Upper lobe of right lung (tissue), 1 donor: ENCODE measurements around the gene RTP2. TPM values are rescaled to one million over a fixed set of nuclear protein-coding genes. Genes with fewer than 3 reads are reported as not detected.

Experiments used
- ATAC-seq: fragments of 200-7000 bp; cut with Tn5 transposase; one replicate; pipeline ENCODE4 v1.9.1; 2020; ENCODE audit warnings: mild to moderate bottlenecking, moderate library complexity
- DNase-seq: peaks from one replicate; pipeline ENCODE4 v3.0.0-alpha.2; 2020
- H3K27ac ChIP-seq: fragments of 200-600 bp; one replicate; pipeline ENCODE4 v1.8.0; 2022
- H3K27me3 ChIP-seq: fragments of 200-600 bp; one replicate; pipeline ENCODE4 v1.8.0; 2022; ENCODE audit warnings: mild to moderate bottlenecking
- H3K36me3 ChIP-seq: fragments of 200-600 bp; one replicate; pipeline ENCODE4 v1.8.0; 2022
- H3K4me1 ChIP-seq: fragments of 200-600 bp; one replicate; pipeline ENCODE4 v1.8.0; 2022
- H3K4me3 ChIP-seq: fragments of 200-600 bp; one replicate; pipeline ENCODE4 v1.8.0; 2022; ENCODE audit warnings: mild to moderate bottlenecking
- H3K9me3 ChIP-seq: fragments of 200-600 bp; one replicate; pipeline ENCODE4 v1.8.0; 2022
- intact Hi-C: fragments of 100-400 bp; cut with DNase I; formaldehyde crosslinking; loops from one replicate; pipeline ENCODE4 v1.11.0; 2022
- total RNA-seq: library from RNA; stranded (reverse); fragmentation: NEBNext Ultra II Directional; extraction: Animal tissue kit (Norgen Biotek cat#: 25700); gene quantifications from one replicate; pipeline ENCODE4 v1.2.1, GENCODE V29; 2021
- TF ChIP-seq, protein P1 (sequence below): fragments of 200-600 bp; IDR thresholded peaks from one replicate; pipeline ENCODE4 v1.8.0; 2022; ENCODE audit warnings: antibody characterized with exemption
- donor health status: DM: no; HTN: yes; CAD: no; lungs with severe emphysema.

The RTP2 gene
- total RNA-seq, 1 donor from 2014 or later: not detected

GRCh38 chr3:187705164-187705563, 2.8 kb upstream of the RTP2 start:
- no peak for ATAC-seq
- TF ChIP-seq, protein P1, sequence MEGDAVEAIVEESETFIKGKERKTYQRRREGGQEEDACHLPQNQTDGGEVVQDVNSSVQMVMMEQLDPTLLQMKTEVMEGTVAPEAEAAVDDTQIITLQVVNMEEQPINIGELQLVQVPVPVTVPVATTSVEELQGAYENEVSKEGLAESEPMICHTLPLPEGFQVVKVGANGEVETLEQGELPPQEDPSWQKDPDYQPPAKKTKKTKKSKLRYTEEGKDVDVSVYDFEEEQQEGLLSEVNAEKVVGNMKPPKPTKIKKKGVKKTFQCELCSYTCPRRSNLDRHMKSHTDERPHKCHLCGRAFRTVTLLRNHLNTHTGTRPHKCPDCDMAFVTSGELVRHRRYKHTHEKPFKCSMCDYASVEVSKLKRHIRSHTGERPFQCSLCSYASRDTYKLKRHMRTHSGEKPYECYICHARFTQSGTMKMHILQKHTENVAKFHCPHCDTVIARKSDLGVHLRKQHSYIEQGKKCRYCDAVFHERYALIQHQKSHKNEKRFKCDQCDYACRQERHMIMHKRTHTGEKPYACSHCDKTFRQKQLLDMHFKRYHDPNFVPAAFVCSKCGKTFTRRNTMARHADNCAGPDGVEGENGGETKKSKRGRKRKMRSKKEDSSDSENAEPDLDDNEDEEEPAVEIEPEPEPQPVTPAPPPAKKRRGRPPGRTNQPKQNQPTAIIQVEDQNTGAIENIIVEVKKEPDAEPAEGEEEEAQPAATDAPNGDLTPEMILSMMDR: no peak
- Histone ChIP-seq H3K9me3 (no peaks in the 10 kb centered on the region), H3K27ac (no peak overlapping the region), H3K4me3 (no peak overlapping the region), H3K36me3 (no peaks in the 10 kb centered on the region), H3K4me1 (no peaks in the 10 kb centered on the region), H3K27me3 (no peaks in the 10 kb centered on the region)
- DNase-seq: no peak
- intact Hi-C loops: no loop called here

DNA sequence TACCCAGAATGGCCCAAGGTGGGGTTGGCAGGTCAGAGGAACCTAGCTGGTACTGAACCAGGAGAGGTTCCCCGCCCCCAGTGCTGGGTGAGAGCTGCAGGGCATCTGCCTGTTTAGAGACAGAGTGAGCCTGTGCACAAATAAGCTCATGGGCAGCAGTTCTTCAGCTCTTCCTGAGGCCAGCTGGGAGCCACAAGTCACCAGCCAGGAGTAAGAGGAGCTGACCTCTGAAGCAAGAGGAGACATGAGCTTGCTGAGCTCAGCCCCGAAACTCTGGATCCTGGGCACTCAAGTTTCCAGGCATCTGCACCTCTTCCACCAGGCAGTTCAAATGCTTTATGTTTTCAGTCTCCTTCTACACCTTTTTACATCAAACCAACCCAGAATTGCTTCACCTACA, 2.1 kb downstream of the RTP2 start:
- ATAC-seq: no peak
- TF ChIP-seq, protein P1: no peak

DNA sequence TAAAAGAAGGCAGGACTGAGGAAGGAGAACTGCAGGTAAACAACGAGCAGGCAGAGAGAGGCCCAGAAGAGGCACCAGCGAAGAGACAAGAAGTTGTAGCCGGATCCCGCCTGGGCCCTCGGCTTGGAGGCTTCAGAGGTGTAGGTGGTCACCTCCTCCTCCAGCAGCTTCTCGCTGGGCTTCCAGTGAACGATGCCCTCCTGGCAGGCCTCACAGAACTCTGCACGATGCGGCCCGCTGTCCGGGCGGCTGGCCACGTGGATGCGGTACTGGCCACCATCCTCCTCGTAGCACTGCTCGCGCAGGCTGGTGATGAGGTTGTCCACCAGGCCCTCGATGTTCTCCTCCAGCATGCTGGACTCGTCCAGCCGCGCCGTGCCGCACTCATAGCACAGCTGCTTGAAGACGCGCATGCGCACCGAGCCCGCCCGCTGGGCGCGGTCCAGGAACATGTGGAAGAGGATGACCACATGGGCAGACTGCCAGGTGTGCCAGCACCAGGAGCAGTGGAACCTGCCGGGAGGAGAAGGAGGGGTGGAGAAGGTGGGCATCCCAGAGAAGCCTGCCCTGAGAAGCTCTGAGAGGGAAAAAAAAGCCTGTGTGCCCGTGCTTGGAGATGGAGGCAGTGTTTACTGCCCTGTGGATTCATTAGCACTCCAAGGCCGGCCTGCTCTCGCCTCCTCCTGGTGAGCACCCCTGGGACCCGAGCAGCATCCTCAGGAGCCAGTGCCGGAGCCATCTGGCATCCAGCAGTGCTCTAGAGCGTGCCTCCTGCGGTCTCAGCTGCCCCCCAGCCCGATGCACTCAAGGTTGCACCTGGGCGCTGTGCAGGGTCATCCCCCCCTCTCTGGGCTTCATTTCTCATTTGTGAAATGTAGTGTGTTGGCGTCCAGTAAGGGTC, 3.6 kb downstream of the RTP2 start:
- no peaks in the 10 kb centered on the region for H3K9me3 ChIP-seq
- no peak overlapping the region for H3K4me3 ChIP-seq
- no peak for ATAC-seq
- no peaks in the 10 kb centered on the region for H3K4me1 ChIP-seq
- intact Hi-C loops: no loop called here
- no peak overlapping the region for H3K27ac ChIP-seq
- no peaks in the 10 kb centered on the region for H3K36me3 ChIP-seq
- DNase-seq: no peak
- TF ChIP-seq, protein P1: no peak
- no peaks in the 10 kb centered on the region for H3K27me3 ChIP-seq

More for the DNA sequence above, 2.1 kb downstream of the RTP2 start:
- Histone ChIP-seq H3K4me3 (no peak overlapping the region), H3K27ac (no peak overlapping the region), H3K36me3 (no peaks in the 10 kb centered on the region), H3K9me3 (no peaks in the 10 kb centered on the region), H3K4me1 (no peaks in the 10 kb centered on the region), H3K27me3 (no peaks in the 10 kb centered on the region)
- intact Hi-C loops: no loop called here
- DNase-seq: no peak

DNA sequence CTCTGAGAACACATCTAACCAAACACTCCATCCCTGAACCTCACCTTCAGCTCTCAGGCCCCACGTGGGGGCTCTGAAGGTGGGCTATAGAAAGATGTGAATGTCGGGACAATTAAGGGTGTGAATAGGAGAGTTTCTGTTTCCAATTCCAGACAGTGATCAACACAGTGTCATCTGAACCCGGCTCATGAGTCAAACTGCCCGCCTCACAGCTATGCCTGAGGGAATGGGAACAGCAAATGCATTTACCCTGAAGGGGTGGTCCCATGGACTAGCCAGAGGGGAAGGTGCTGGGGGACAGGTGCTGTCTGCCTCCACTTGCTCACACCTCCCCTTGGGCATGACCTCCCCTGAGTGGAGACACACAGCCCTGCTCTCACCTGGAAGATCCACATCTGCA, 6.3 kb downstream of the RTP2 start:
- Histone ChIP-seq H3K36me3 (no peaks in the 10 kb centered on the region), H3K27me3 (no peaks in the 10 kb centered on the region), H3K4me1 (no peaks in the 10 kb centered on the region), H3K9me3 (no peaks in the 10 kb centered on the region), H3K27ac (no peak overlapping the region), H3K4me3 (no peak overlapping the region)
- TF ChIP-seq, protein P1: no peak
- intact Hi-C loops: no loop called here
- ATAC-seq: no peak
- no peak for DNase-seq

- Histone ChIP-seq H3K27me3 (no peaks in the 10 kb centered on the region), H3K36me3 (no peaks in the 10 kb centered on the region), H3K9me3 (no peaks in the 10 kb centered on the region), H3K4me3 (no peak overlapping the region), H3K27ac (no peak overlapping the region), H3K4me1 (no peaks in the 10 kb centered on the region)
- ATAC-seq: no peak
- DNase-seq: no peak
- intact Hi-C loops: no loop called here
- TF ChIP-seq, protein P1: no peak
Observed at GRCh38 chr3:187695449-187695848, 6.9 kb downstream of the RTP2 start.
